ENCODE results near the gene ST8SIA6.
"Not testable (repeated sequence)": the region's sequence is repeated elsewhere in the genome, so short reads cannot be mapped to it uniquely, and the experiment has no call there.

The ST8SIA6 gene

DNA sequence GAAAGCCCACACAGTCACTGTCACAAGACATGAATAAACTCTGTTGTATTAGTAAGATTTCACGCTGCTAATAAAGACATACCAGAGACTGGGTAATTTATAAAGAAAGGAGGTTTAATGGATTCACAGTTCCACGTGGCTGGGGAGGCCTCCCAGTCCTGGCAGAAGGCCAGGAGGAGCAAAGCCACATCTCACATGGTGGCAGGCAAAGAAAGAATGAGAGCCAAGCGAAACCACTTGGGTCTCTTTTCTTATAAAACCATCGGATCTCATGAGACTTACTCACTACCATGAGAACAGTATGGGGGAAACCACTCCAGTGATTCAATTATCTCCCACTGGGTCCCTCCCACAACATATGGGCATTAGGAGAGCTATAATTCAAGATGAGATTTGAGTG, 110.2 kb downstream of the ST8SIA6 start:
- no peak for DNase-seq (ENCODE audit: low read depth)

DNA sequence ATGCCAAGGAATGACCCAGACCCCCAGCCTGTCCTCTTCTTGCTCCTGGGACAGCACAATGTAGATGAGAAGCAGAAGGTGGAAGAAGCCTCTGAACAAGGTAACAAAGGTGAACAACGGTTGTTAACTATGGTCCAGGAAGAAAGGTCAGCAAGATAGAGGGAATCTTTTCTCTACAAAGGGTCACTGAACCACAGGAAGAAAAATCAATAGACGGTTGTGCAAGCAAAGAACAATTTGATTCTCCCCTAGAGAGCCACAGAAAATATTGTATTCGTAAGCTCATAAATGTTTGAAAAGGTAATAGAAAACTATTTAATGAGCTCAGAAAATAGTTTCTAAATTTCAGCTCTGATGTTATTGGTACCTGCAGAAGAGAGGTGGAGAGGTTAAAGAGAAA, 111.3 kb downstream of the ST8SIA6 start:
- DNase-seq (ENCODE audit: low read depth) = no peak

DNA sequence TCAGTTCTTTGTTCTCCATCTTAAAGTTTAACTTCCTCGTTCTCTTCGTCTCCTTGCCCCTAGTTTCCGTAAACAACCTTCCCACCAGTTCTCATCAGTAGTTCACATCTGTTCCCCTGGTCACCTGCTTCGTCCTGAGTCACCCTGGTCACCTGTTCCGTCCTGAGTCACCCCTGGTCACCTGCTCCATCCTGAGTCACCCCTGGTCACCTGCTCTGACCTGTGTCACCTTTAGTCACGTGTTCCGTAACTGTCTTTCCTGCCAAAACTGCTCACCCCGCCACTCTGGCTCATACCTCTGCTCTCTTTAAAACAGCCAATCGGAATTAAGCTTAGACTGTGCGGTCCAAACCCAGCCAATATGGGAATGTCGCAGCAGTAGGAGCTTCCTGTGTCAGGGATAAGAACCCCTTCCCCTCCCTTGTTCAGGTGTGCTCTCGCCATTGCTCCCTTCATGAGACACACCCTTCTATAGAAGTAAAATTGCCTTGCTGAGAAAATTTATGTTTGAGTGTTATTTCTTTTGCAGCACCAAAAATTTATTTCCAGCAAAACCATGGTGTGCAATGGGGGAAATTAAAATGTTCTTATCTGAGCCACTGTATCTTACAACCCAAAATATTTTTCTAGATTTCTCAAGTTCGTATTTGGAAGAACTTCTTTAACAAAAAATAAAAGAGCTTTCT, 114.1 kb downstream of the ST8SIA6 start:
- no peak for DNase-seq (ENCODE audit: low read depth)

DNA sequence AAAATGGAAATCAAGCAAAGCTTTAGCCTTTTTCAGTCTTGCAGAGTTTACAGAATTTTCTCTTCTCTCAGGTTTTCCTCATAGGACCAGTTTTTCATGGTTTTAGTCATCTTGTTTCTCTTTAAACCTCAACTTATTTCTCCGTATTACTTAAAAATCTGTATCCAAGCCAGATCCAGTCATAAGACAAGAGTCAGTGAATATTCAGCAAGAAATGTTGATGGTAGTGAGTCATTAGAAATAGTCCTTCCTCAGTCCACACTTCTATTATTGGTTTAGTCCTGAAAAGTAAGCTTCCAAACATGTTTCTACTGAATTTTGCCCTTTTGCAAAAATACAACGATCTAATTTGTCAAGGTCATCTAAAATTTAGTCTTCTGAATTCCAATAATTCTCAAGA, 119.3 kb downstream of the ST8SIA6 start:
- DNase-seq (ENCODE audit: low read depth) = no peak

DNA sequence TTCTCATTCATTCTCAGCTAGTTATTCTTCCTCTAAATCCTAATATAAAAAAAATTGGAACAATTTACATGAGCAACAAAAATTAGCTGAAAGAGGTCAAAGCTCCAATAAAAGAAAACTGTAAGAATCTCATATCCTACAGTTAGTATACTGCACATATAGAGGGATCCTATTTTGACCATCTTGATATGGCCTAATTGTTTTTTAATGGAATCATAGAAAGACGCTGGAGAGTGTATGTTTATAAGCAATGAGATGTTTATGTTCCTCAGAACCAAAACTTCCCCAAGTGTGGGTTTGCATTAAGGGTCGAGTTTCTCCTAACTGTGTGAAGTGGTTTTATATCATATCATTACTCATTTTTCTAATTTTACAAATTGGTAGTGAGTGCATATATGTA, 123.9 kb downstream of the ST8SIA6 start:
- DNase-seq (ENCODE audit: low read depth) = no peak

DNA sequence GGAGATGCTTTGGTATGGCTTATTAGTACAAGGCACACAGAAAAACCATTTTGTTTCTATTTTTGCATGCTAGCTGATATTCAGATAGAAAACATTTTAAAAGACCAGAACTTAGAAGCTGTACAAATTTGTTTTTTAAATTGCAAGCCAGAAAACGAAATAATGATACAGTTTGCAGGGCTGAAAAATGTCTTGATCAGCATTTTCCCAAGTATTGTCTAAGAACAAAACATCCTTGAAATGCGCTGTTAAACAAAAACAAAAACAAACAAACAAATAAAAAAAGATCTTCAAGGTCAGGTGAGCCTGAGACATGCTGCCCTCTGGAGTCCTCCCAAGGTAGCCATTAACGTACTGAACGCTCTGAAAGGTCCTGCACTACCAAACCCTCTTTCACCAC, 128.0 kb downstream of the ST8SIA6 start:
- no peak for DNase-seq (ENCODE audit: low read depth)

DNA sequence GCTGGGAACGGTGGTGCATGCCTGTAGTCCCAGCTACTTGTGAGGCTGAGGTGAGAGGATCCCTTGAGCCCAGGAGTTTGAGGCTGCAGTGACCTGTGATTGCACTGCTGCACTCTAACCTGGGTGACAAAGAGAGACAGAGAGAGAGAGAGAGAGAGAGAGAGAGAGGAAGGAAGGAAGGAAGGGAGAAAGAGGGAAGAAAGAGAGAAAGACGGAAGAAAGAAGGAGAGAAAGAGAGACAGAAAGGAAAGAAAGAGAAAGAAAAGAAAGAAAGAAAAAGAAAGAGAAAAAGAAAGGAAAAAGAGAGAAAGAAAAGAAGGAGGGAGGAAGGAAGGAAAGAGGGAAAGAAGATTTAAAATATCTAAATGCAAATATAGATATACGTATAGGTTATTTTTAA, 132.4 kb downstream of the ST8SIA6 start:
- DNase-seq (ENCODE audit: low read depth) = not testable (repeated sequence)

DNA sequence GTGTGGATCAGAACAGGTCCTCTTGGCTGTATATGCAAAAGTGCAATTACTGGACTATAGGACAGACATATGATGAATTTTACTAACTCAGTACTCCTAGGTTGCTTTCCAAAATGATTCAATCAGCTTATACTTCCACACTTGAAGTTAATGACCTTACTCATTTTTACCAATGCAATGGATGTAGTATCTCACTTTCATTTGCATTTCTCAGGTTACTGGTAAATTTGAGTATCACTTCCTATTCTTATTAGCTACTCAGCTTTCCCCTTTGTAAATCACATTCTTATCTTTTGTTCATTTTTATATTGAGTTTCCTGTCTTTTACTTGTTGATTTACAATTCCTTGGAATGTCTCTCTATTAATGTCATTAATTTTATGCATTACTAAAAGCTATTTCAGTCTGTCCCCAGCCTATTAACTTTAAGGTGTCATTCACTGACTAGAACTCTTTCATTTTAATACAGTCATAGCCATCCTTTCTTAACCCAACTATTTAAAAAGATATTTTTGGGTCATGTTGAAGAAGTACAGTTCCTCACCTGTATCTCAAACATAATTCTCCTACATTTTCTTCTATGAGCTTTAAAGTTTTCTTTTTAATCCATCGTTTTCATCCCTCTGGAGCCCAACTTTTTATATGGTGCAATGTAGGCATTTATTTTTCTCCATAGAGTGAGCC, 137.8 kb downstream of the ST8SIA6 start:
- no peak for DNase-seq (ENCODE audit: low read depth)

DNA sequence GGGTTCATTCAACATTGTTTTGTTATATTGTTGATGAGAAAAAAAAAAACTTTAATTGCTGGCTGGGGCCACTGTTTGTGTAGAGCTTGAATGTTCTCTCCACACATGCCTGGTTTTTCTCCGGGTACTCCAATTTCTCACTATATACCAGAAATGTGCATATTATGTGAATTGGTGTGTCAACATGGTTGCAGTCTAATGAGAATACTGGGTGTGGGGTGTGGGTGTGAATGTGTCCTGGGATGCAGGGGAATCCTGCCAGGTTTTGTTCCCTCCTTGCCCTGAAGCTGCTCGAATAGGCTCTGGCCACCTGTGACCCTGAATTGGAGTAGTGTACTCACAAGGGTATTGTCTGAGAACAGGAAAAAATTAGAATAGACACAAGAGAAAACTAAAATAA, 145.0 kb downstream of the ST8SIA6 start:
- no peak for DNase-seq (ENCODE audit: low read depth)

DNA sequence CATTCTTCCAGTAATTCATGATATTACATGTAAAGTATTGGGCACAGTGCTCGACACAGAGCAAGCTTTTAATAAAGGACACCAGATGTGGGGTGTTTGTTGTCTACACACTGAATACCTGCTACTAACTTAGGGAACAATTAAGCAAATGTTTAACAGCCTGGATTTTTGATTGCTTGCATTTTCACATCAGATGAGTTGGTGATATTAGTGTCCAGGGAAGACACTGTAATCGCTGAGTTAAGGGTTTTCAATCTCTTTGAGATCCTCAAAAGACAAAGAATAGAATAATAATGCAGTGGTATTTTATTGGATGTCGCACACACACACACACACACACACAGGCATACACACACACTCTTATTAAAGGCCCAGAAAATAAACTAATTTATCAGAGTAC, 147.3 kb downstream of the ST8SIA6 start:
- DNase-seq (ENCODE audit: low read depth) = no peak

DNA sequence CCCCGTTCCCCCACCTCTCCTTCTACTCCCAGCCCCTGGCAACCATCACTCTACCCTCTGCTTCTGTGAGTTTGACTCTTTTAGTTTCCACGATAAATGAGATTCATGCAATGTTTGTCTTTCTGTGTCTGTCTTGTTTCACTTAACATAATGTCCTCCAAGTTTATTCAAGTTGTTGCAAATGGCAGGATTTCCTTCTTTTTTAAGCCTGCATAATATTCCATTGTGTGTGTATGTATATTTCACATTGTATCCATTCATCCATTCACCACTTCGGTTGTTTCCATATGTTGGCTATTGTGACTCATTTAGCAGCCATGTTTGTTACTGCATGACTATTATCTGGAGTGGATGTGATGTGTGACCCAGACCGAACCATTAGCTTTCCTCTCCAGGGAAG, 162.0 kb downstream of the ST8SIA6 start:
- DNase-seq (ENCODE audit: low read depth) = no peak

DNA sequence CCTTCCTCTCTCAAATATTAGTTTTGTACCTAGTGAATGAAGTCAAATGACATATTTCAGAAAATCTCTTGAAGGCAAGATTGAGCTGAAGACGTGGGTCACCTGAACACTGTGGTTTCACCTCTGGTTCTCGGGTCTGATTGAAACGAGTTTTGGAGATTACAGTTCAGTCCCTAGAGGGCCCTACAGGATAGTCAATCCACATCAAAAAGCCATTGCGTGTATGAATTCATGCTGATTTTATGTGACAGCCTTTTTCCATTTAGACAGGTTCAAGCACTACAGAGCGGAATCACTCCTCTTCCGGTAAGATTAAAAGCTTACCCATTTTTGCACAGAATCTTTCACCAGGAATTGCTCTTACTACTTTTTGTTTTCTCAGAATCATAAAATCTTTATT, 164.2 kb downstream of the ST8SIA6 start:
- peak; percentile 4 for DNase-seq (ENCODE audit: low read depth)

DNA sequence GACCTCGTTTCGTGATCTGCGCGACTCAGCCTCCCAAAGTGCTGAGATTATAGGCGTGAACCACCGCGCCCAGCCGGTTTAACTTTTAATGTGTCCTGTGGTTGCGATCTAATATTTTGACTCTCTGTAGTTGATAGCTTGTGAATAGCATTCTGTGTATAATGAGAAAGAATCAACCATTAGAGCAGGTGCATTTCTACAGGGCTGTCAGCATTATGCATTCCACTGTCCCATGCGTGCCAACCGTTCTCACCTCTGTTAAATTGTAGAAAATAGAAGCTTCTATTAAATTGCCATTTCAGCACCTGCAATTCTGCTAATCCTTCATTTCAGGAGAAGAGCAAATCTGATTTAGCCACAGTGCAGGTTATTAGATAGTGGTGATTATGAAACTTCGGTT, 164.6 kb downstream of the ST8SIA6 start:
- DNase-seq (ENCODE audit: low read depth) = no peak

DNA sequence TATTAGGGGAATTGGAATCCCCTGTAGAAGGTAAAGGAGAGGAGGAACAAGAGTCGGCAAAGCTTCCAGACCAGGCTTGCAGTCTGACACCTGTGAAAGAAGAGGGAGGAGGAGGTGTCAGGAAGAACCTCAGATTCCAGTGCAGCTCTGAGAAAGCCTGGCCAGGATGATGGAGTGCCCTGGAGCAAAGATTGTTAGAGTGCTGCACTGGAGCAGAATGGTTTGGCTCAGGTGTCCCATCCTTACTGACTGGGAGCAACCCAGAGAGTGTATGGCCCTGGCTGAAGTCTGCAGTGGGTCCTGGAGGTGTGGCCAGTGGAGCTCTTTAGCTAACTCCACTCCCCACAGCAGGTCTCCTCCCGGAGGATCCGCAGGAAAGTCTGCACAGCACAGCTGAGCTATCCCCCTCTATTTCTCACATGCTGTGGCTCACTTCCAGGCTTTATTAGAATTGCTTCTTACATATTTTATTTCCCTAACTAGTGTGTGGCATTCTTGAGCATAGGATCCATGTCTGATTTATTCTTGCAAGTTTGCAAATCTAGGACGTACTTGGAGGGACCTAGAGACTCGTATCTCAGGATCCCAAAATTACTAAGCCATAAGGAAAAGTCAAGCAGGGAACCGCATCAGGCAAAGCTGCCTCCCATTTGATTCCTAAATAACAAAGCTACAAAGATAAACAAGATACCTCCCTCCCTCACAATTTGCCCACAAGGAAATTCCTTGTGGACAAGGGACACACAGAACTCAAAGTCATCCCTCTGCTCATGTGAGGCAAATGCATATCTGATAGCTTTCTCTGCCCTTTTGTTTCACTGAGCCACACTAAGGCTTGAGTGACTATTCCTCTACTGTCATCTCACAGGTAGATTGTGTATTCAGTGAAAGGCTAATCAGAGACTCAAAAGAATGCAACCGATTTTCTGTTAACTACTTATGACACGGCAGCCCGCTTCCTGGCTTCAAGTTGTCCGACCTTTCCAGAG, 167.5 kb downstream of the ST8SIA6 start:
- DNase-seq (ENCODE audit: low read depth) = no peak

DNA sequence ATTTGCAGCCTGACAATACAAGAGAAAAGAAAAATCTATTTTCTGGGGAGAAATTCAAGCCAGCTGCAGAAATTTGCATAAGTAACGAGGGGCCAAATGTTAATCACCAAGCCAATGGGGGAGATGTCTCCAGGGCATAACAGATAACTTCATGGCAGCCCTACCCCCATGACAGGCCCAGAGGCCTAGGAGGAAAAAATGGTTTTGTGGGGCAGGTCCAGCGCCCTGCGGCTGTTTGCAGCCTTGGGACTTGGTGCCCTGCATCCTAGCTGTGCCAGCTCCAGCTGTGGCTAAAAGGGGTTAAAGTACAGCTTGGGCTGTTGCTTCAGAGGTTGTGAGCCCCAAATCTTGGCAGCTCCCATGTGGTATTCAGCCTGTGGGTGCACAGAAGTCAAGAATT, 172.1 kb downstream of the ST8SIA6 start:
- DNase-seq (ENCODE audit: low read depth) = no peak

DNA sequence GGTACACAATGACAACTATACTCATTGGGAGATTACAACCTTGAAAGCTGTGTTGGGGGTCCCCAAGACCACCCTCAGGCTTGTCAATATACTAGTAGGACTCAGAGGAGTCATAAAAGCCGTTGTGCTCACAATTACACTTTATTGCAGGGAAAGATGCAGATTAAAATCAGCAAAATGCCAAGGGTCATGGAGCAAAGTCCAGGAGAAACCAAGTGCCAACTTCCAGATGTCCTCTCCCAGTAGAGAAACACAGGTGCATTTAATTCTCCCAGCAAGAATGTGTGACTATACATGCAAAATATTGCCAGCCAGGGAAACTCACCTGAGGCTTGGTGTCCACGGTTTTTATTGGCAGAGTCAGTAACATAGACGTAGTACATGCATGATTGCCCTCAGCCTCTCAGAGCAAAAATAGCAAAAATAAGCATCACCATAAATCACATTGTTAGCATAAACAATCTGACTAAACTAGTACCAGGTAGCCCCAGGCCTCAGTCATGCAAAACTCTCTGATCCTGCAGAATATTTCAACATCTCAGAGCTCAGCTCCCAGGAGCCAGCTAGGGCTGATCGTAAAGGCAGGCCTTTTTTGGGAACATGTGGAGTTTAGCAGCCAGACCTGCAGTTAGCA, 175.7 kb downstream of the ST8SIA6 start:
- DNase-seq (ENCODE audit: low read depth) = no peak

DNA sequence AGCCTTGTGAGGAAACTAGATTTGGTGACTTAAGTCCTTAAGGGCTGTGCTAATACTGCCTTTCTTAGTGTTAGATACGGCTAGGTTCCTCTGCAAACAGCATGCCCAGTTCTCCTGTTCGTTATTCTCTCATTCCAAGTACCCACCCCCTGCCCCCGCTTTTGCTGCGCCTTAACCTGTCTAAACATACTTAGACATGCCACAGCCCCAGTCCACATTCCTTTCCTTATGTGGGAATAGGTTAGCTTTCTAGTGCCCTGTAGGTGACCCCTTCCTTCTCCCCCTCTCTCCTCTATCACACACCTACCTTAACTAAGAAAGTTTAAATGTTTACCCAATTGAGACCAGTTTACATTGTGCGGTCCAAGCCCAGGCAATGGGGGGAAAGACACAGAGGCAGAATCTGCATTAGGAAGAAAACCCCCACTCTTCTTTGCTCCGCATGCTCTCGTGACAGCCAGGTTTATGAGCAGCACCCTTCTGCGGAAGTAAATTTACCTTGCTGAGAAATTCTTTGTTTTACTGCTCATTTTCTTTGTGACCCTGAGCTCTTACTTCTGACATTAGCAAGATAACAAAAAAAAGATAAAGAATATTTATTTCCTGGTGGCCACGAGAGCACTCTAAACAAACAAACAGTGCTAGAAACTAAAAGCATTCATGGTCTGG, 177.5 kb downstream of the ST8SIA6 start:
- no peak for DNase-seq (ENCODE audit: low read depth)

DNA sequence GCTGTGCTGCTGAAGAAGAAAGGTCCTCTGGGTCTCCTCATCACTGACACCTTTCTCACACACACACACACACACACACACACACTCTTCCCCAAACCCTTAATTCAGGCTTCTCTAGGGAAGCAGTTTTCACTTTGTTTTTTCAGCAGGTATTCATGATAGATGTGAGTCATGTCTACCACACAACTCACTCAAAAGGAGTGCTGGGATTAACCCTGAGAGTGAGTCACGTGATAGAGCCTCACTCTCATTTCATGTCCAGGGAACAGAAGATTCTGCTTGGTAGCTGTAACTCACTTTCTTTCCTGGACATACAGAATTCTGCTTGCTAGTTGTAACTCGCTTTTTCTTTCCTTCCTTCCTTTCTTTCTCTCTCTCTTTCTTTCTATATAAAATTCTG, 181.0 kb downstream of the ST8SIA6 start:
- DNase-seq (ENCODE audit: low read depth) = peak; percentile 1

DNA sequence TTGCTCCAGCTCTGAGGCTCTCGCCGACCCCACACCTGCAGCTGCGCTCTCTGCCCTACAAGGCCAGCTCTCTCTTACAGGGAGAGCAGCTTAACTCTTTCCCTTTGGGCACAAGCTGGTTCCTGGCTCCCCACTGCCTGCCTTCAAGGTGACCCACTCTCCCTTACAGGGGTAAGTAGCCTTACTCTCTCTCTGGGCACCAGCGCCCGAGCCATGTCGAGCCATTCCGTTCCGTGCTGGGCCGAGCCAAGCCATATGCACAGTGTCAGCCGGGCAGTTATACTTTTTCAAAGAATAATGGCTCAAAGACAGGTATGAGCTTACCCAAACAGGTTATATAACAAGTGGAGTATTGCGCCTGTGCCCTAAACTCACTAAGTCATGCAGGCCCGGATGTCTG, 181.7 kb downstream of the ST8SIA6 start:
- DNase-seq (ENCODE audit: low read depth) = no peak
